Tibial nerve (tissue), 4 donors: ENCODE data around the gene PCSK5. TPM values are rescaled to one million over a fixed set of nuclear protein-coding genes. Genes with fewer than 3 reads are reported as not detected.

Experiments
- DNase-seq, 2 donors: peaks; one replicate each; pipeline ENCODE4 v3.0.0-alpha.2; 2019; ENCODE audit warnings: low spot score in 2 of 2
- H3K27ac ChIP-seq, 4 donors: fragments of 200-600 bp; sonication (generic) in 3 of 4; one replicate each; pipeline ENCODE4 v1.5.1; 2017 to 2019; ENCODE audit warnings: mild to moderate bottlenecking in 1 of 4
- H3K27me3 ChIP-seq, 2 donors: fragments of 200-600 bp; sonication (generic) in 1 of 2; one replicate each; pipeline versions ENCODE4 v1.5.1 to v1.6.0; 2017 to 2019
- H3K36me3 ChIP-seq, 3 donors: fragments of 200-600 bp; sonication (generic); one replicate each; pipeline ENCODE4 v1.5.1; 2018 to 2019
- H3K4me1 ChIP-seq, 4 donors: fragments of 200-600 bp; sonication (generic) in 3 of 4; one replicate each; pipeline ENCODE4 v1.5.1; 2017 to 2019
- H3K4me3 ChIP-seq, 4 donors: fragments of 200-600 bp; sonication (generic) in 3 of 4; one replicate each; pipeline ENCODE4 v1.5.1; 2017 to 2019; ENCODE audit warnings: mild to moderate bottlenecking in 1 of 4, moderate library complexity in 1 of 4
- H3K9me3 ChIP-seq, 4 donors: fragments of 200-600 bp; sonication (generic) in 3 of 4; one replicate each; pipeline ENCODE4 v1.5.1; 2017 to 2019
- CTCF ChIP-seq, 5 experiments: fragments of 200-600 bp in 3 of 5; fragments of 450-650 bp in 2 of 5; sonication (generic) in 3 of 5; IDR thresholded peaks; one replicate each; pipeline ENCODE4 v1.5.1; 2016 to 2019; ENCODE audit warnings: antibody characterized with exemption in 5 of 5, mild to moderate bottlenecking in 3 of 5, moderate library complexity in 2 of 5
- EP300 ChIP-seq, 2 donors: sonication (generic); formaldehyde crosslinking; IDR thresholded peaks; one replicate each; pipeline ENCODE4 v1.6.1; 2017; ENCODE audit warnings: antibody characterized with exemption in 2 of 2, mild to moderate bottlenecking in 1 of 2
- POLR2A ChIP-seq, 2 donors: fragments of 450-650 bp; IDR thresholded peaks; one replicate each; pipeline ENCODE4 v1.6.1; 2017; ENCODE audit warnings: antibody characterized with exemption in 2 of 2, mild to moderate bottlenecking in 2 of 2, moderate library complexity in 2 of 2
- WGBS, 2 donors: methylation state at CpG; one replicate each; pipeline ENCODE4 v1.1.5; 2018; 5-methylcytosine and 5-hydroxymethylcytosine counted together
- total RNA-seq, 4 donors: library from RNA; depleted of rRNA; stranded (reverse); fragments of >200 nt; gene quantifications; one replicate each; pipeline ENCODE4 v1.1.0, GENCODE V29; 2016

Gene PCSK5
- total RNA-seq, 4 donors from 2014 or later: 12.5 to 32.7 (median 23.0) TPM

- Histone ChIP-seq H3K27ac (peak overlapping the region in 2 of 4 donors; percentile 36 to 56), H3K27me3 (no peaks in the 10 kb centered on the region), H3K4me1 (peaks cover 0 to 22% (median 0%) of the 10 kb centered on the region in 4 donors), H3K9me3 (no peaks in the 10 kb centered on the region), H3K36me3 (no peaks in the 10 kb centered on the region), H3K4me3 (no peak overlapping the region)
- TF ChIP-seq EP300 (IDR thresholded peaks at IDR 0.05): peak in 1 of 2 donors; percentile 77
- TF ChIP-seq POLR2A (IDR thresholded peaks at IDR 0.05): no peak
- 31 to 57% methylated on average over 12 of the region's 12 CpGs for WGBS, 2 donors
- peak; percentile 18 to 78 for DNase-seq
These were observed 365.4 kb downstream of the PCSK5 start for GRCh38 chr9:76255781-76256455.

GRCh38 chr9:76257311-76257710, 366.8 kb downstream of the PCSK5 start:
- H3K27ac ChIP-seq: peak overlapping the region in 1 of 4 donors; percentile 20
- no peaks in the 10 kb centered on the region for H3K27me3 ChIP-seq
- no peak overlapping the region for H3K4me3 ChIP-seq
- TF ChIP-seq EP300 (IDR thresholded peaks at IDR 0.05): no peak
- TF ChIP-seq POLR2A (IDR thresholded peaks at IDR 0.05): no peak
- TF ChIP-seq CTCF (IDR thresholded peaks at IDR 0.05): no peak
- WGBS, 2 donors: 70% methylated on average over 7 of the region's 7 CpGs
- H3K36me3 ChIP-seq: no peaks in the 10 kb centered on the region
- H3K4me1 ChIP-seq: peaks cover 0 to 22% (median 0%) of the 10 kb centered on the region in 4 donors
- DNase-seq: no peak
- no peaks in the 10 kb centered on the region for H3K9me3 ChIP-seq

- peaks cover 0 to 9% (median 0%) of the 10 kb centered on the region in 4 donors for H3K9me3 ChIP-seq
- no peaks in the 10 kb centered on the region for H3K27me3 ChIP-seq
- H3K27ac ChIP-seq: no peak overlapping the region
- DNase-seq: no peak
- WGBS, 2 donors: 62 to 74% methylated on average over 1 of the region's 1 CpG
- no peaks in the 10 kb centered on the region for H3K36me3 ChIP-seq
- TF ChIP-seq EP300 (IDR thresholded peaks at IDR 0.05): no peak
- no peak for TF ChIP-seq CTCF (IDR thresholded peaks at IDR 0.05)
- no peak for TF ChIP-seq POLR2A (IDR thresholded peaks at IDR 0.05)
- peaks cover 0 to 23% (median 0%) of the 10 kb centered on the region in 4 donors for H3K4me1 ChIP-seq
- H3K4me3 ChIP-seq: no peak overlapping the region
These were observed 376.3 kb downstream of the PCSK5 start for GRCh38 chr9:76266649-76267283.

GRCh38 chr9:76267284-76267652, 376.8 kb downstream of the PCSK5 start:
- peaks cover 0 to 9% (median 0%) of the 10 kb centered on the region in 4 donors for H3K9me3 ChIP-seq
- H3K27ac ChIP-seq: no peak overlapping the region
- H3K27me3 ChIP-seq: no peaks in the 10 kb centered on the region
- H3K36me3 ChIP-seq: no peaks in the 10 kb centered on the region
- 34 to 55% methylated on average over 3 of the region's 3 CpGs for WGBS, 2 donors
- no peak for TF ChIP-seq POLR2A (IDR thresholded peaks at IDR 0.05)
- no peak for TF ChIP-seq CTCF (IDR thresholded peaks at IDR 0.05)
- no peak for TF ChIP-seq EP300 (IDR thresholded peaks at IDR 0.05)
- DNase-seq: no peak
- no peak overlapping the region for H3K4me3 ChIP-seq
- H3K4me1 ChIP-seq: peaks cover 0 to 23% (median 0%) of the 10 kb centered on the region in 4 donors

GRCh38 chr9:76269789-76270188, 379.3 kb downstream of the PCSK5 start:
- Histone ChIP-seq H3K9me3 (no peaks in the 10 kb centered on the region), H3K4me3 (no peak overlapping the region), H3K36me3 (no peaks in the 10 kb centered on the region), H3K4me1 (peaks cover 0 to 23% (median 0%) of the 10 kb centered on the region in 4 donors), H3K27ac (peak overlapping the region in 1 of 4 donors; percentile 43), H3K27me3 (no peaks in the 10 kb centered on the region)
- no peak for DNase-seq
- TF ChIP-seq CTCF (IDR thresholded peaks at IDR 0.05) (no peak), EP300 (IDR thresholded peaks at IDR 0.05) (no peak), POLR2A (IDR thresholded peaks at IDR 0.05) (no peak)
- WGBS, 2 donors: 24 to 27% methylated on average over 2 of the region's 2 CpGs
